Fibroblast of villous mesenchyme (primary cell): ENCODE results near the gene ABCG5. TPM values are rescaled to one million over a fixed set of nuclear protein-coding genes. Genes with fewer than 3 reads are reported as not detected.

ENCODE experiments used
- DNase-seq: peaks from one replicate; pipeline ENCODE4 v3.0.0-alpha.2; 2010; ENCODE audit warnings: low read depth
- H3K4me3 ChIP-seq: 2 replicates; pipeline ENCODE4 v1.5.1; 2011; ENCODE audit warnings: low read depth, mild to moderate bottlenecking, low read length
- CTCF ChIP-seq: IDR thresholded peaks from 2 replicates; pipeline ENCODE4 v1.5.1; 2012; ENCODE audit warnings: low read depth, mild to moderate bottlenecking, low read length; ENCODE audit not compliant: insufficient read depth
- total RNA-seq: library from RNA; depleted of rRNA; stranded (reverse); fragments of >200 nt; gene quantifications from 2 replicates; pipeline ENCODE4 v1.2.3, GENCODE V29; 2012

The ABCG5 gene
- total RNA-seq, 1 donor, result not detected

- no peak for TF ChIP-seq CTCF
- no peak overlapping the region for H3K4me3 ChIP-seq
- DNase-seq, result no peak
These were observed 6.5 kb upstream of the ABCG5 start for GRCh38 chr2:43845181-43845580.

- H3K4me3 ChIP-seq, result no peak overlapping the region
- no peak for TF ChIP-seq CTCF
- no peak for DNase-seq
These were observed 4.2 kb upstream of the ABCG5 start for GRCh38 chr2:43842866-43843226.

- H3K4me3 ChIP-seq, result no peak overlapping the region
- TF ChIP-seq CTCF, result no peak
- DNase-seq, result no peak
These were observed 3.6 kb upstream of the ABCG5 start for GRCh38 chr2:43841949-43842865.

- no peak for TF ChIP-seq CTCF
- no peak overlapping the region for H3K4me3 ChIP-seq
- no peak for DNase-seq
These were observed 2.3 kb upstream of the ABCG5 start for GRCh38 chr2:43840965-43841364.

- no peak for TF ChIP-seq CTCF
- DNase-seq, result no peak
These were observed 1.3 kb upstream of the ABCG5 start for GRCh38 chr2:43839776-43840564.

GRCh38 chr2:43837831-43838559, 644 bp downstream of the ABCG5 start:
- no peak for DNase-seq
- no peak for TF ChIP-seq CTCF

More at GRCh38 chr2:43839776-43840564, 1.3 kb upstream of the ABCG5 start:
- no peak overlapping the region for H3K4me3 ChIP-seq

More at GRCh38 chr2:43837831-43838559, 644 bp downstream of the ABCG5 start:
- H3K4me3 ChIP-seq, result no peak overlapping the region
